ENCODE results near the gene BSND.

DNA sequence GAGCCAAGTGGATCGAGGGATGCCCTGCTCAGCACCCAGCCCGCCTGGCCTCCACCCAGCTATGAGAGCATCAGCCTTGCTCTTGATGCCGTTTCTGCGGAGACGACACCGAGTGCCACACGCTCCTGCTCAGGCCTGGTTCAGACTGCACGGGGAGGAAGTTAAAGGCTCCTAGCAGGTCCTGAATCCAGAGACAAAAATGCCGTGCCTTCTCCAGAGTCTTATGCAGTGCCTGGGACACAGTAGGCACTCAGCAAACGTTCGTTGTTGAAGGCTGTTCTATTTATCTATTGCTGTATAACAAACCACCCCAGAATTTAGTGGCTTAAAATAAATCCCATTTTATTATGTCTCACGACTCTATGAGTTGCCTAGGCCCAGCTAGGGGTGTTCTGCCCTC is 6.8 kb upstream of the BSND start:
- TF ChIP-seq GATA3 (IDR thresholded peaks at IDR 0.05; ENCODE audit: low read depth, low read length) = no peak
- no peak for TF ChIP-seq GATA2 (IDR thresholded peaks at IDR 0.05; ENCODE audit: low read depth, low read length)

Data from SH-SY5Y (cell line).